ENCODE measurements around the gene NR2F2.

- TF ChIP-seq CTCF (IDR thresholded peaks at IDR 0.05) (no peak), POLR2A (IDR thresholded peaks at IDR 0.05) (no peak)
Measured at GRCh38 chr15:96346409-96346970, 16.0 kb downstream of the NR2F2 start.

Measured in right lobe of liver (tissue), 4 donors.